GM18519 (cell line): ENCODE measurements around the gene BHLHE40.

ENCODE experiments used
- ATAC-seq: cut with Tn5 transposase; IDR thresholded peaks from one replicate; pipeline ENCODE4 v1.9.1; 2021; ENCODE audit warnings: mild to moderate bottlenecking, moderate library complexity; ENCODE audit not compliant: unreplicated experiment, low FRiP score

Gene BHLHE40

GRCh38 chr3:4979428-4980228, at the start of gene BHLHE40:
BHLHE40 (plus strand) TSS chr3:4979437; CDS start chr3:4979719, 282 bp downstream.
- peak; percentile 2 for ATAC-seq

- ATAC-seq, result no peak
These were observed 48.7 kb upstream of the BHLHE40 start for GRCh38 chr3:4930501-4930900.

- ATAC-seq, result no peak
These were observed 45.2 kb upstream of the BHLHE40 start for GRCh38 chr3:4934050-4934449.

- ATAC-seq, result no peak
These were observed 43.9 kb upstream of the BHLHE40 start for GRCh38 chr3:4935347-4935746.

- no peak for ATAC-seq
These were observed 42.1 kb upstream of the BHLHE40 start for GRCh38 chr3:4936982-4937614.

- ATAC-seq, result no peak
These were observed 40.8 kb upstream of the BHLHE40 start for GRCh38 chr3:4938281-4938982.

GRCh38 chr3:4939276-4939675, 40.0 kb upstream of the BHLHE40 start:
- ATAC-seq, result no peak

- no peak for ATAC-seq
These were observed 38.3 kb upstream of the BHLHE40 start for GRCh38 chr3:4940985-4941384.

- no peak for ATAC-seq
These were observed 35.7 kb upstream of the BHLHE40 start for GRCh38 chr3:4943549-4943948.

GRCh38 chr3:4945324-4945723, 33.9 kb upstream of the BHLHE40 start:
- ATAC-seq, result no peak

- ATAC-seq, result no peak
These were observed 32.2 kb upstream of the BHLHE40 start for GRCh38 chr3:4947028-4947427.

GRCh38 chr3:4948395-4948794, 30.8 kb upstream of the BHLHE40 start:
- ATAC-seq, result no peak

- ATAC-seq, result no peak
These were observed 30.2 kb upstream of the BHLHE40 start for GRCh38 chr3:4949004-4949403.

GRCh38 chr3:4949659-4950058, 29.6 kb upstream of the BHLHE40 start:
- ATAC-seq, result no peak

GRCh38 chr3:4950351-4950784, 28.9 kb upstream of the BHLHE40 start:
- no peak for ATAC-seq

GRCh38 chr3:4950948-4951347, 28.3 kb upstream of the BHLHE40 start:
- ATAC-seq, result no peak

- ATAC-seq, result no peak
These were observed 26.1 kb upstream of the BHLHE40 start for GRCh38 chr3:4953119-4953518.

- no peak for ATAC-seq
These were observed 24.8 kb upstream of the BHLHE40 start for GRCh38 chr3:4954256-4955000.

GRCh38 chr3:4956099-4956498, 23.1 kb upstream of the BHLHE40 start:
- ATAC-seq, result no peak

GRCh38 chr3:4956738-4957137, 22.5 kb upstream of the BHLHE40 start:
- no peak for ATAC-seq

GRCh38 chr3:4957978-4958377, 21.3 kb upstream of the BHLHE40 start:
- no peak for ATAC-seq
